Mucosa of descending colon (tissue), 3 donors: ENCODE measurements around the gene FN3K. TPM values are rescaled to one million over a fixed set of nuclear protein-coding genes. Genes with fewer than 3 reads are reported as not detected.

ENCODE experiments used
- ATAC-seq: fragments of 200-7000 bp; cut with Tn5 transposase; one replicate; pipeline ENCODE4 v1.9.1; 2020; ENCODE audit warnings: mild to moderate bottlenecking, moderate library complexity
- DNase-seq, 3 donors: peaks; one replicate each; pipeline ENCODE4 v3.0.0-alpha.2; 2020
- H3K36me3 ChIP-seq: fragments of 200-600 bp; one replicate; pipeline ENCODE4 v1.8.0; 2021; ENCODE audit warnings: low read depth, mild to moderate bottlenecking
- H3K4me1 ChIP-seq: fragments of 200-600 bp; one replicate; pipeline ENCODE4 v1.8.0; 2021; ENCODE audit warnings: low read depth, mild to moderate bottlenecking
- H3K4me3 ChIP-seq: fragments of 200-600 bp; one replicate; pipeline ENCODE4 v1.8.0; 2021; ENCODE audit warnings: mild to moderate bottlenecking
- H3K9me3 ChIP-seq: fragments of 200-600 bp; one replicate; pipeline ENCODE4 v1.8.0; 2021; ENCODE audit warnings: mild to moderate bottlenecking
- intact Hi-C, 2 donors: fragments of 100-400 bp; cut with DNase I in 1 of 2; cut with micrococcal nuclease in 1 of 2; formaldehyde crosslinking; loops; one replicate each; pipeline versions ENCODE4 v1.11.0 to v1.11.1; 2022; cut with DNase I, micrococcal nuclease
- total RNA-seq, 3 donors: library from RNA; stranded (reverse); fragmentation: NEBNext Ultra II Directional in 2 of 3; extraction: Animal tissue kit (Norgen Biotek cat#: 25700) in 2 of 3; gene quantifications; one replicate each; pipeline versions ENCODE4 v1.2.1 to v1.2.4, GENCODE V29; 2021 to 2023
- TF ChIP-seq, protein P1 (sequence below): fragments of 200-600 bp; IDR thresholded peaks from one replicate; pipeline ENCODE4 v1.8.0; 2022; ENCODE audit warnings: antibody characterized with exemption, mild to moderate bottlenecking
- donor health status: DM: no; HTN: no; CAD: no; lungs with moderate emphysema.
- donor health status: DM: no; HTN: no; CAD: no.
- donor health status: DM: no; HTN: yes; CAD: no.

Gene FN3K
- total RNA-seq, 3 donors from 2014 or later: 39.4 to 45.5 (median 40.8) TPM

DNA sequence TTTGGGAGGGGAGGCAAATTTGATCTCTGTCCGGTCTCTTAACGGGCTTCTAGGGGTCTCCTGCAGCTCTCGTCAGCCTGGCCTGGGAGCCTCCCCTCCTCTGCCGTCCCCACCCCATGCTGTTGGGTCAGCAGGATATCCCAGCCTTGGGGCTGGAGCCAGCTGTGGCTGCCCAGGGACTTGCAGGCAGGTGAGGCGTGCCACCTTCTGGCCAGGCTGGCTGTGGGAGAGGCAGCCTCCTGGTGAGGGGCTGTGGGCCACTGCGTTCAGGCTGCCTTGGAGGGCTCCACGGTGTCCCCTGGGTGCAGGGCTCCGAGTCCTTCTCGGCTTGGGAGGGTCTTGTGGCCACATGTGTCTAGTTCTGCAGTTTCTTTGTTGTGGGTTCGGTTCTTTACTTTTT lies 51.0 kb downstream of the FN3K start:
- H3K9me3 ChIP-seq: no peaks in the 10 kb centered on the region
- no peaks in the 10 kb centered on the region for H3K36me3 ChIP-seq
- TF ChIP-seq, protein P1, sequence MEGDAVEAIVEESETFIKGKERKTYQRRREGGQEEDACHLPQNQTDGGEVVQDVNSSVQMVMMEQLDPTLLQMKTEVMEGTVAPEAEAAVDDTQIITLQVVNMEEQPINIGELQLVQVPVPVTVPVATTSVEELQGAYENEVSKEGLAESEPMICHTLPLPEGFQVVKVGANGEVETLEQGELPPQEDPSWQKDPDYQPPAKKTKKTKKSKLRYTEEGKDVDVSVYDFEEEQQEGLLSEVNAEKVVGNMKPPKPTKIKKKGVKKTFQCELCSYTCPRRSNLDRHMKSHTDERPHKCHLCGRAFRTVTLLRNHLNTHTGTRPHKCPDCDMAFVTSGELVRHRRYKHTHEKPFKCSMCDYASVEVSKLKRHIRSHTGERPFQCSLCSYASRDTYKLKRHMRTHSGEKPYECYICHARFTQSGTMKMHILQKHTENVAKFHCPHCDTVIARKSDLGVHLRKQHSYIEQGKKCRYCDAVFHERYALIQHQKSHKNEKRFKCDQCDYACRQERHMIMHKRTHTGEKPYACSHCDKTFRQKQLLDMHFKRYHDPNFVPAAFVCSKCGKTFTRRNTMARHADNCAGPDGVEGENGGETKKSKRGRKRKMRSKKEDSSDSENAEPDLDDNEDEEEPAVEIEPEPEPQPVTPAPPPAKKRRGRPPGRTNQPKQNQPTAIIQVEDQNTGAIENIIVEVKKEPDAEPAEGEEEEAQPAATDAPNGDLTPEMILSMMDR: no peak
- ATAC-seq: no peak
- no peak overlapping the region for H3K4me3 ChIP-seq
- peaks cover 5% of the 10 kb centered on the region for H3K4me1 ChIP-seq
- no peak for DNase-seq
- intact Hi-C loops: no loop called here

DNA sequence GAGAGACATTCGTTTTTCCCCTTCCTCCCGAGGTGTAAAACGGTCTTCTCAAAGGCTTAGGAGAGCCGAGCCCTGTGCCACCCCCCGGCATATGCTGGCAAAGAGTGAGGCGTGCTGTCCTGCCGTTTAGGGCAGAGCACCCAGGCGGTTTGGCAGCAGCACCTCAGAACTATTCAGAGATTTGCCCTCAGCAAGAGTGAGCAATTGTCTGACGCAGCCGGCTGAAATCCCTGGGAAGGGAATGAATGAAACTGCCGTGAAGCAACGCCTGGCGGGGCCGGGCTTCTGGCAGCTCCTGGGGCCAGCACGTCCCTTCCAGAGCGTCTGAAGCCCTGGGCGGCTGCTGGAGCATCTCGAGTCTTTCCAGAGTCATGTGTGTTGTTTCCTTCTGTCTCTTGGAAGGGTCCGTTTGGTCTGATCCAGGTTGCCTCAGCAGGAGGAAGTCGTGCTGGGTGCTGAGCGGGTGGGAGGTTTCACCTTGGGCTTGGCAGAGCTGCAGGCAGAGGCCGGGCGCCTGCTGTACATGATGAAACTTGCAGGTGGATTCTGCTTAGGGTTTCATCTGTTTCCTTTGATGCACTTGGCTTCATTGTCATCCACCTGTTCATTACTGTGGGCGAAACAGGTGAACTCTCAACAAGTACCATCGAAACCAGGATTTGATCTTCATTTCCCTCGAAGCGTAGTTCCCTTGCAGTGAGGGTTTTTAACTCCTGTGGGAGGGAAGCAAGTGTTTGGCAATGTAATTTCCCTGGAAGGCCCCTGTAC lies 51.9 kb downstream of the FN3K start:
- DNase-seq: no peak

GRCh38 chr17:82788206-82789001 lies 53.0 kb downstream of the FN3K start:
- intact Hi-C loops: no loop called here
- H3K4me3 ChIP-seq: no peak overlapping the region
- no peak for ATAC-seq
- no peaks in the 10 kb centered on the region for H3K36me3 ChIP-seq
- no peaks in the 10 kb centered on the region for H3K9me3 ChIP-seq
- no peak for DNase-seq
- no peaks in the 10 kb centered on the region for H3K4me1 ChIP-seq
- TF ChIP-seq, protein P1: no peak

More for the DNA sequence above, 51.9 kb downstream of the FN3K start:
- Histone ChIP-seq H3K9me3 (no peaks in the 10 kb centered on the region), H3K36me3 (no peaks in the 10 kb centered on the region), H3K4me3 (no peak overlapping the region), H3K4me1 (no peaks in the 10 kb centered on the region)
- intact Hi-C loops: no loop called here
- no peak for ATAC-seq
- TF ChIP-seq, protein P1: no peak

- intact Hi-C loops: no loop called here
Measured at GRCh38 chr17:82789051-82789592, 53.7 kb downstream of the FN3K start.

DNA sequence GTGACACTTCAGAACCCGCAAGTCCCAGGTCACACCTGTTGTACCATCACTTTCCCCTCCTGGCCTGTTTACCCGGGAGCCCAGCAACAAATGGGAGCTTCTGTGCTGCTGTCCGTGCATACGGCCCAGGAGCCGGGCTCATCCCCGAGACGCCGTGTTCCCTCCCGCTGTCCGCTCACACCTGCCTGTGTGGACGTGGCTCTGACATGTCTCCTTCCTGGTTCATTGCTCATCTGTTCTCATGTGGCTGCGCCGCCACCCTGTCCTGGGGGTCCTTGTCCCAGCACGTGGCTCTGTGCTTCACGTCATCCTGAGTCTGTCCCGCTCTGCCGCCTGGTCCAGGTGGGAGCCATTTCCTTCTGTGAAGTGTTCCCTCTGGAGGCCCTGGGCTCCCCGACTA lies 54.4 kb downstream of the FN3K start:
- Histone ChIP-seq H3K9me3 (no peaks in the 10 kb centered on the region), H3K4me3 (no peak overlapping the region), H3K36me3 (no peaks in the 10 kb centered on the region), H3K4me1 (no peaks in the 10 kb centered on the region)
- DNase-seq (no peak), ATAC-seq (no peak)
- TF ChIP-seq, protein P1: no peak
- intact Hi-C loops: no loop called here

More at GRCh38 chr17:82789051-82789592, 53.7 kb downstream of the FN3K start:
- no peak overlapping the region for H3K4me3 ChIP-seq
- no peak for DNase-seq
- TF ChIP-seq, protein P1: no peak
- H3K4me1 ChIP-seq: no peaks in the 10 kb centered on the region
- no peaks in the 10 kb centered on the region for H3K9me3 ChIP-seq
- ATAC-seq: no peak
- no peaks in the 10 kb centered on the region for H3K36me3 ChIP-seq
